Tibial nerve (tissue), 4 donors: ENCODE results near the gene DHX32. TPM values are rescaled to one million over a fixed set of nuclear protein-coding genes. Genes with fewer than 3 reads are reported as not detected.

ENCODE experiments used
- DNase-seq, 2 donors: peaks; one replicate each; pipeline ENCODE4 v3.0.0-alpha.2; 2019; ENCODE audit warnings: low spot score in 2 of 2
- H3K27ac ChIP-seq, 4 donors: fragments of 200-600 bp; sonication (generic) in 3 of 4; one replicate each; pipeline ENCODE4 v1.5.1; 2017 to 2019; ENCODE audit warnings: mild to moderate bottlenecking in 1 of 4
- H3K27me3 ChIP-seq, 2 donors: fragments of 200-600 bp; sonication (generic) in 1 of 2; one replicate each; pipeline versions ENCODE4 v1.5.1 to v1.6.0; 2017 to 2019
- H3K36me3 ChIP-seq, 3 donors: fragments of 200-600 bp; sonication (generic); one replicate each; pipeline ENCODE4 v1.5.1; 2018 to 2019
- H3K4me1 ChIP-seq, 4 donors: fragments of 200-600 bp; sonication (generic) in 3 of 4; one replicate each; pipeline ENCODE4 v1.5.1; 2017 to 2019
- H3K4me3 ChIP-seq, 4 donors: fragments of 200-600 bp; sonication (generic) in 3 of 4; one replicate each; pipeline ENCODE4 v1.5.1; 2017 to 2019; ENCODE audit warnings: mild to moderate bottlenecking in 1 of 4, moderate library complexity in 1 of 4
- H3K9me3 ChIP-seq, 4 donors: fragments of 200-600 bp; sonication (generic) in 3 of 4; one replicate each; pipeline ENCODE4 v1.5.1; 2017 to 2019
- CTCF ChIP-seq, 5 experiments: fragments of 200-600 bp in 3 of 5; fragments of 450-650 bp in 2 of 5; sonication (generic) in 3 of 5; IDR thresholded peaks; one replicate each; pipeline ENCODE4 v1.5.1; 2016 to 2019; ENCODE audit warnings: antibody characterized with exemption in 5 of 5, mild to moderate bottlenecking in 3 of 5, moderate library complexity in 2 of 5
- EP300 ChIP-seq, 2 donors: sonication (generic); formaldehyde crosslinking; IDR thresholded peaks; one replicate each; pipeline ENCODE4 v1.6.1; 2017; ENCODE audit warnings: antibody characterized with exemption in 2 of 2, mild to moderate bottlenecking in 1 of 2
- POLR2A ChIP-seq, 2 donors: fragments of 450-650 bp; IDR thresholded peaks; one replicate each; pipeline ENCODE4 v1.6.1; 2017; ENCODE audit warnings: antibody characterized with exemption in 2 of 2, mild to moderate bottlenecking in 2 of 2, moderate library complexity in 2 of 2
- WGBS, 2 donors: methylation state at CpG; one replicate each; pipeline ENCODE4 v1.1.5; 2018; 5-methylcytosine and 5-hydroxymethylcytosine counted together
- total RNA-seq, 4 donors: library from RNA; depleted of rRNA; stranded (reverse); fragments of >200 nt; gene quantifications; one replicate each; pipeline ENCODE4 v1.1.0, GENCODE V29; 2016

Gene DHX32
- total RNA-seq, 4 donors from 2014 or later: 12.5 to 19.5 (median 15.8) TPM

GRCh38 chr10:125882596-125882995 is 1.5 kb upstream of the DHX32 start:
- no peaks in the 10 kb centered on the region for H3K4me1 ChIP-seq
- H3K36me3 ChIP-seq: peaks cover 0 to 44% (median 0%) of the 10 kb centered on the region in 3 donors
- H3K9me3 ChIP-seq: no peaks in the 10 kb centered on the region
- DNase-seq: no peak
- 74% methylated on average over 1 of the region's 1 CpG for WGBS, 2 donors
- no peak overlapping the region for H3K27ac ChIP-seq
- no peak overlapping the region for H3K4me3 ChIP-seq
- H3K27me3 ChIP-seq: no peaks in the 10 kb centered on the region
- no peak for TF ChIP-seq EP300 (IDR thresholded peaks at IDR 0.05)
- TF ChIP-seq CTCF (IDR thresholded peaks at IDR 0.05): no peak
- no peak for TF ChIP-seq POLR2A (IDR thresholded peaks at IDR 0.05)

- H3K36me3 ChIP-seq: peaks cover 0 to 62% (median 0%) of the 10 kb centered on the region in 3 donors
- H3K4me3 ChIP-seq: no peak overlapping the region
- no peak for TF ChIP-seq EP300 (IDR thresholded peaks at IDR 0.05)
- TF ChIP-seq CTCF (IDR thresholded peaks at IDR 0.05): no peak
- TF ChIP-seq POLR2A (IDR thresholded peaks at IDR 0.05): no peak
- no peaks in the 10 kb centered on the region for H3K27me3 ChIP-seq
- 46 to 51% methylated on average over 6 of the region's 6 CpGs for WGBS, 2 donors
- no peak for DNase-seq
- no peaks in the 10 kb centered on the region for H3K4me1 ChIP-seq
- no peak overlapping the region for H3K27ac ChIP-seq
- H3K9me3 ChIP-seq: peaks cover 0 to 9% (median 2%) of the 10 kb centered on the region in 4 donors
Measured at GRCh38 chr10:125880719-125881118, 373 bp downstream of the DHX32 start.

GRCh38 chr10:125878957-125879835 is 1.9 kb downstream of the DHX32 start:
- H3K4me3 ChIP-seq: no peak overlapping the region
- no peak for DNase-seq
- H3K27ac ChIP-seq: no peak overlapping the region
- peaks cover 0 to 64% (median 0%) of the 10 kb centered on the region in 3 donors for H3K36me3 ChIP-seq
- no peak for TF ChIP-seq EP300 (IDR thresholded peaks at IDR 0.05)
- no peak for TF ChIP-seq CTCF (IDR thresholded peaks at IDR 0.05)
- no peak for TF ChIP-seq POLR2A (IDR thresholded peaks at IDR 0.05)
- no peaks in the 10 kb centered on the region for H3K27me3 ChIP-seq
- peaks cover 0 to 9% (median 2%) of the 10 kb centered on the region in 4 donors for H3K9me3 ChIP-seq
- WGBS, 2 donors: 89 to 93% methylated on average over 11 of the region's 11 CpGs
- no peaks in the 10 kb centered on the region for H3K4me1 ChIP-seq

GRCh38 chr10:125871338-125871737 is 9.8 kb downstream of the DHX32 start:
- H3K9me3 ChIP-seq: peaks cover 0 to 4% (median under 1%) of the 10 kb centered on the region in 4 donors
- H3K4me1 ChIP-seq: no peaks in the 10 kb centered on the region
- 86 to 91% methylated on average over 4 of the region's 4 CpGs for whole genome bisulfite sequencing, 2 donors

More at GRCh38 chr10:125871338-125871737, 9.8 kb downstream of the DHX32 start:
- Histone ChIP-seq H3K36me3 (peaks cover 0 to 28% (median 0%) of the 10 kb centered on the region in 3 donors), H3K27ac (no peak overlapping the region), H3K4me3 (no peak overlapping the region), H3K27me3 (no peaks in the 10 kb centered on the region)
- no peak for DNase-seq
- TF ChIP-seq CTCF (IDR thresholded peaks at IDR 0.05): no peak
- TF ChIP-seq POLR2A (IDR thresholded peaks at IDR 0.05): no peak
